Adrenal gland (tissue), 12 donors: ENCODE data around the gene LURAP1L. TPM values are rescaled to one million over a fixed set of nuclear protein-coding genes. Genes with fewer than 3 reads are reported as not detected.

Experiments used
- DNase-seq, 7 donors: peaks; one replicate each; pipeline ENCODE4 v3.0.0-alpha.2; 2019 to 2020
- H3K27ac ChIP-seq, 5 donors: fragments of 200-600 bp; sonication (generic) in 4 of 5; 1 replicate in 3 of 5; 2 replicates in 2 of 5; pipeline versions ENCODE4 v1.5.1 to v1.8.0; 2016 to 2020; ENCODE audit warnings: mild to moderate bottlenecking in 1 of 5
- H3K27me3 ChIP-seq: fragments of 200-600 bp; 2 replicates; pipeline ENCODE4 v1.8.0; 2021
- H3K36me3 ChIP-seq, 2 donors: fragments of 200-600 bp; replicated peaks in 1 of 2; 1 replicate in 1 of 2; 2 replicates in 1 of 2; pipeline versions ENCODE4 v1.5.1 to v1.8.0; 2018 to 2022
- H3K4me1 ChIP-seq, 2 donors: fragments of 200-600 bp; replicated peaks in 1 of 2; 1 replicate in 1 of 2; 2 replicates in 1 of 2; pipeline versions ENCODE4 v1.5.1 to v1.8.0; 2018 to 2021
- H3K4me3 ChIP-seq, 4 donors: fragments of 200-600 bp; sonication (generic) in 3 of 4; one replicate each; pipeline ENCODE4 v1.5.1; 2016 to 2018
- H3K9me3 ChIP-seq, 3 donors: fragments of 200-600 bp; sonication (generic) in 1 of 3; replicated peaks in 1 of 3; 1 replicate in 2 of 3; 2 replicates in 1 of 3; pipeline versions ENCODE4 v1.5.1 to v1.8.0; 2016 to 2021
- CTCF ChIP-seq, 6 experiments: fragments of 450-650 bp in 4 of 6; fragments of 200-600 bp in 2 of 6; sonication (generic) in 1 of 6; IDR thresholded peaks; 1 replicate in 5 of 6; 2 replicates in 1 of 6; pipeline versions ENCODE4 v1.5.1 to v1.8.0; 2016 to 2021; ENCODE audit warnings: antibody characterized with exemption in 6 of 6, mild to moderate bottlenecking in 2 of 6, moderate library complexity in 1 of 6
- POLR2A ChIP-seq, 2 donors: fragments of 450-650 bp; IDR thresholded peaks; one replicate each; pipeline ENCODE4 v1.6.1; 2017; ENCODE audit warnings: antibody characterized with exemption in 2 of 2, mild to moderate bottlenecking in 2 of 2, moderate library complexity in 1 of 2
- WGBS, 4 donors: extraction: QIAGEN DNeasy Blood & Tissue Kit in 2 of 4; methylation state at CpG; one replicate each; pipeline versions ENCODE4 v1.1.5 to v1.1.7; 2013 to 2017; 5-methylcytosine and 5-hydroxymethylcytosine counted together
- intact Hi-C, 2 donors: fragments of 100-400 bp; cut with DNase I; formaldehyde crosslinking; loops; one replicate each; pipeline versions ENCODE4 v1.14.1 to v1.15.0; 2022 to 2023
- polyA plus RNA-seq, 3 donors: library from polyadenylated mRNA; stranded (reverse); fragments of 200-250 nt in 2 of 3; fragments of 350-450 nt in 1 of 3; fragmentation: Illumina TruSeq in 1 of 3; extraction: RNeasy Lipid Tissue Mini Kit (QIAGEN cat#74804) in 1 of 3; gene quantifications; one replicate each; pipeline ENCODE4 v1.2.3, GENCODE V29; 2013 to 2014
- total RNA-seq, 9 donors: library from RNA; depleted of rRNA in 4 of 9; stranded (reverse); fragments of >200 nt in 4 of 9; fragments of 120-200 nt in 1 of 9; fragmentation: NEBNext Ultra II Directional in 1 of 9; extraction: Animal tissue kit (Norgen Biotek cat#: 25700) in 1 of 9; gene quantifications; one replicate each; pipeline versions ENCODE4 v1.1.0 to v1.2.4, GENCODE V29; 2013 to 2023
- donor health status: healthy with polysubstance abuse.
- donor health status: Bipolar disorder and iron deficiency.
- donor health status: DM: yes; HTN: yes; CAD: no.
- donor health status: DM: no; HTN: no; CAD: no.
- donor health status: DM: no; HTN: no; CAD: no.
- donor health status: DM: yes; HTN: yes; CAD: no.

Gene LURAP1L
- total and polyA plus RNA-seq, 12 donors: 5.3 to 29.0 (median 10.3) TPM

GRCh38 chr9:12759761-12760160 lies 15.1 kb upstream of the LURAP1L start:
- Histone ChIP-seq H3K36me3 (no peaks in the 10 kb centered on the region), H3K9me3 (no peaks in the 10 kb centered on the region), H3K4me1 (no peaks in the 10 kb centered on the region), H3K27me3 (no peaks in the 10 kb centered on the region), H3K4me3 (no peak overlapping the region), H3K27ac (no peak overlapping the region)
- 62 to 83% (median 77%) methylated on average over 1 of the region's 1 CpG for WGBS, 4 donors
- TF ChIP-seq CTCF (IDR thresholded peaks at IDR 0.05) (no peak), POLR2A (IDR thresholded peaks at IDR 0.05) (no peak)
- intact Hi-C loops: no loop called here
- no peak for DNase-seq

- TF ChIP-seq CTCF (IDR thresholded peaks at IDR 0.05) (no peak), POLR2A (IDR thresholded peaks at IDR 0.05) (no peak)
Observed at GRCh38 chr9:12760758-12761157, 14.1 kb upstream of the LURAP1L start.

GRCh38 chr9:12764150-12764549 lies 10.7 kb upstream of the LURAP1L start:
- 82 to 93% (median 90%) methylated on average over 1 of the region's 1 CpG for WGBS, 4 donors
- no peak for DNase-seq
- Histone ChIP-seq H3K36me3 (no peaks in the 10 kb centered on the region), H3K4me1 (no peaks in the 10 kb centered on the region), H3K4me3 (no peak overlapping the region), H3K27ac (no peak overlapping the region), H3K27me3 (no peaks in the 10 kb centered on the region), H3K9me3 (no peaks in the 10 kb centered on the region)
- intact Hi-C loops: no loop called here
- TF ChIP-seq POLR2A (IDR thresholded peaks at IDR 0.05) (no peak), CTCF (IDR thresholded peaks at IDR 0.05) (no peak)

More at GRCh38 chr9:12760758-12761157, 14.1 kb upstream of the LURAP1L start:
- Histone ChIP-seq H3K9me3 (no peaks in the 10 kb centered on the region), H3K27ac (no peak overlapping the region), H3K36me3 (no peaks in the 10 kb centered on the region), H3K4me1 (no peaks in the 10 kb centered on the region), H3K4me3 (no peak overlapping the region), H3K27me3 (no peaks in the 10 kb centered on the region)
- intact Hi-C loops: no loop called here
- WGBS, 4 donors: 0 to 38% (median 1%) methylated on average over 2 of the region's 2 CpGs
- no peak for DNase-seq

GRCh38 chr9:12765088-12765798 lies 9.6 kb upstream of the LURAP1L start:
- 74 to 87% (median 83%) methylated on average over 1 of the region's 1 CpG for WGBS, 4 donors
- H3K4me1 ChIP-seq: no peaks in the 10 kb centered on the region
- H3K27me3 ChIP-seq: no peaks in the 10 kb centered on the region
- no peaks in the 10 kb centered on the region for H3K36me3 ChIP-seq
- intact Hi-C loops: no loop called here
- H3K4me3 ChIP-seq: no peak overlapping the region
- no peak for TF ChIP-seq POLR2A (IDR thresholded peaks at IDR 0.05)
- no peak for TF ChIP-seq CTCF (IDR thresholded peaks at IDR 0.05)
- H3K27ac ChIP-seq: no peak overlapping the region
- no peak for DNase-seq
- H3K9me3 ChIP-seq: no peaks in the 10 kb centered on the region
